Fibroblast of lung (primary cell): ENCODE measurements around the gene HTR5A.

Experiments
- CTCF ChIP-seq, 2 donors: IDR thresholded peaks in 1 of 2; conservative IDR thresholded peaks in 1 of 2; 1 replicate in 1 of 2; 2 replicates in 1 of 2; pipeline ENCODE4 v1.5.1; 2011 to 2012; ENCODE audit warnings: low read length in 2 of 2, control low read depth in 1 of 2, inconsistent platforms in 1 of 2, low read depth in 1 of 2, mild to moderate bottlenecking in 1 of 2
- EZH2 ChIP-seq: IDR thresholded peaks from 2 replicates; pipeline ENCODE4 v1.5.1; 2012; ENCODE audit warnings: low read length, control low read depth, mild to moderate bottlenecking; ENCODE audit errors: missing control alignments

GRCh38 chr7:155053002-155053401 is 17.1 kb upstream of the HTR5A start:
- TF ChIP-seq CTCF (conservative IDR thresholded peaks at IDR 0.05 in 1 of 2, IDR thresholded peaks at IDR 0.05 in 1 of 2; ENCODE audit: low read depth in 1 of 2, low read length in 2 of 2): no peak
- TF ChIP-seq EZH2: no peak
